Stromal cell of bone marrow (primary cell): ENCODE data around the gene CBLB.
A peak's percentile ranks its signal among the peaks of the same experiment; 100 is the strongest.

Experiments
- DNase-seq: peaks from one replicate; pipeline ENCODE4 v3.0.0-alpha.2; 2012; ENCODE audit warnings: low read depth

CBLB gene

DNA sequence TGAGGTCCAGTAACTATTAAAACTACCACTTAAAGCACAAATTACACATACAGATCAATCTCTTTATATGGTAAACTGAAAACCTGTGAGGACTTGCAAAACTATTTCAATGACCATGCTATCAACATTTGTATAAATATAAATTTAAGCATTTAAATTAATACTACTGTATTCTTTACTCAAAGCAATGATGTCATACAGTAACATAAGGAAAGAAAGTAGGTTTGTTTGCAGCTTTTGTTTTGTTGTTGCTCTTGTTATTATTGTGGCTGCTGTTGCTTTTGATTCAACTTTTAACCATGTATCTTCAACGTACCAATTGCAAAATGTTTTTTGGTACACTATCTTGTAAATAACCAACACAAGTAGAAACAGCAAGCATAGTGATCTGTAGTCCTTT lies 22.0 kb downstream of the CBLB start:
- no peak for DNase-seq

DNA sequence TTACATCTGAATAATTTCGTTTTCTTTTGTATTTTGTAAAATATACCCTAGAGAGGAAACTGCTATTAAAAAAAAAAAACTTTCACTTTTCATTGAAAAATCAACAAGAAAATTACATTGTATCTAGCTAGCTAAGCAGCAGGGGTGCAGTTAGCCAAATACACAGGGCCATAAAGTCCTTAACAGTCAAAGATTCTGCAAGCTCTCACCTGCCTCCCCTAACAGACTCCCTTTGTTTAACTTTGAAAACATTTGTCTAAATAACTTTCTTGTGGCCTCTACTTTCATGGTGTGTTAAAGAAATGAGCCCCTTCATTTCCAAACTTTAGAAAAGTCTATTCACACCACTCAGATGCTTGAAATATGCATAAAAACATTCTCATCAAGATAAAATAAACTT lies 23.3 kb downstream of the CBLB start:
- DNase-seq: no peak

DNA sequence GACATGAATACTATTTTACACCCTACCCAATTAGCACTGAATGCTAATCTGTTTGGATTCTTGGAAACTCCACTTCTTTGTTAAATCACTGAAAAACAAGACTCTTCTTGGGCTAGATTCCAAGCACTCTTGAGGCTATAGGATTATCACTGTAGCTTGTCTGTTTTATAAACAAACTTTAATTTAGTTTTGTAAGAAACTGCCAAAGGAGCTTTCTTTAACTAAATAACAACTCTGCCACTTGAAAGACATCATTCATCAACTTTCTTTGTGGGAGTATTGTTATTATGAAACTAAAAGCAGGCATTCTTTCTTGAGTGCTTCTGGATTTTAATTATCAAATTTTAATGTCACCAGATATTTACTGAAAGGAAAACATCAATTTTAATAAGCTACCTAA lies 24.1 kb downstream of the CBLB start:
- no peak for DNase-seq

DNA sequence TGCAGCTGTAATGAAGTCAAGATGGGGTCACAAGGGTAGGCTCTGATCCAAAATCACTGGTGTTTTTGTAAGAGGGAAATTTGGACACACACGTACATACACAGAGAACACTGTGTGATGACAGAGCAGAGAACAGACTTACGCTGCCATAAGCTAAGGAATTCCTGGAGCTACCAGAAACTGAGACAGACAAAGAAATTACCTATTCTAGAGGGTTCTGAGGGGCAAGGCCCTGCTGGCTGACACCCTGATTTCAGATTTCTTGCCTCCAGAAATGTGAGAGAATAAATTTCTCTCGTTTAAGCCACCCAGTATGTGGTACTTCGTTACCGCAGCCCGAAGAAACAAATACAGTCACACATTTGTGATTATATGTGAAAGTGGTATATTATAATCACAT lies 24.8 kb downstream of the CBLB start:
- no peak for DNase-seq

DNA sequence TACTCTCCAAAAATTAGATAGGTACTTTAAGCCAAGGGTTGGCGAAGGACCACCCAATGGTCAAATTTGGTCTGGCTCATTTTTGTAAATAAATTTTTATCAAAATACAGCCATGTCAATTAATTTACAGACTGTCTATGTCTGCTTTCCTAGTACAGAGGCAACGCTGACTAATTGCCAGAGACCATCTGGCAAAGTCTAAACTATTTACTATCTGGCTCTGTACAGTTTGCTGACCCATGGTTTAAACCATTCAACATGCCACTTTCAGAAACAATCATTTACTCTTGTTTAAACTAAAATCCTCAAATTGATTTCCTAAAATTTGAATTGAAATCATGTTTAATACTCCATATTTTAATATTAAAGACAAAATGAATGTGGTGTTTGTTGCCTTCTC lies 25.9 kb downstream of the CBLB start:
- DNase-seq: no peak

DNA sequence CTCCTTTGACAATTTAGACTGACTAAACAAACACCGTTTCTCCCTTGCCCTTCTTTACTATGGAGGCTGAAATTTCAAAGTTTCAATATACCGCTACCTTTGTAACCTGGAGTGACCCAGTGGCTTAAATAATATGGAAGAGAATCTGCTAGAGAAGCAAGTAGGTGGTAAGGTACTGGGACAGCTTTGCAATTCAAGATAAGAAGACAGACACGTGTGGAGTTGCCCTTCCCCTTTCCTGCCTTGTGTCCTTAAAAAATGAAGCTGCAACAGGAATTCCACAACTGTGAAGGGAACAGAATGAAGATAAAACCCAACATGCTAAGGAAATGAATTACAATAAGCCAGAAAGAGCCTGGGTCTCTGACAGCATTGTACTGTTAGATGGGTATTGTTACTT lies 26.4 kb downstream of the CBLB start:
- no peak for DNase-seq

DNA sequence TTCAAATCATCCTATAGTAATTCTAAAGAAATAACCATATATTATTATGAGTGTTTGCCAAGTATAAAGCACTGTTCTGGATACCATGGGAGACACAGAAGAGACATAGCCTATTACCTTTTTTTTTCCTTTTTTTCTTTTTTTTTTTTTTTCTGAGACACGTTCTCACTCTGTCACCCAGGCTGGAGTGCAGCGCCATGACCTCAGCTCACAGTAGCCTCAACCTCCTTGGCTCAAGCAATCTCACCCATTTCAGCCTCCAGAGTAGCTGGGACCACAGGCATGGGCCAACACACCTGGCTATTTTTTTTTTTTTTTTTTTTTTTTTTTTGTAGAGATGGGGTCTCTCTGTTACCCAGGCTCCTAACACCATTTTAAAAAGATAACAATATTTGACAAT lies 30.9 kb downstream of the CBLB start:
- DNase-seq: no peak

DNA sequence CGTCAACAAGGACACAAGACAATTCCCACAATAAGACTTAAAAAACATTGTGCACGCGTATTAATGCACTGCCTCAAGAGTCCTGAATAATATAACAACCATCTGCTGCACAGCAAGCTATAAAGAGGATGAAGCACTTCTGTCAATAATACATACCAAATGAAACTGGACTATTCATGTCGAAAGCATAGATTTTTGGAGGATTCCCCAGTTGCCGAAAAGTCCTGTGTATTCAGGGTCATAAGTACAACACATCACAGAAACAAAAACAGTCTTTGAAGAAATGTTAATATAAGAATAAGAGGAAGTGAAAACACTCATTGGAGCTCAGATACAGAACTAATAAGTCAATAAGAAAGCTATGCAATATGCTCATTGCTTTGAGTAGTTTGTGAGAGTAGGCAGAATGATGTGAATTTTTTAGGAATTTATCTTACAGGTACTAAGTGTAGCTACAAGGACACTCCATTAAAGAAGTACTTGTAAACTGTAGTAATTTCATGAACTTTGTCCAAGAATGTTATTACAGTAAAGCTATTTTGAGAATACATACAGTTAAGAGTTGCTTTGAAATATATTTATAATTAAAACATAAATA lies 31.6 kb downstream of the CBLB start:
- no peak for DNase-seq

DNA sequence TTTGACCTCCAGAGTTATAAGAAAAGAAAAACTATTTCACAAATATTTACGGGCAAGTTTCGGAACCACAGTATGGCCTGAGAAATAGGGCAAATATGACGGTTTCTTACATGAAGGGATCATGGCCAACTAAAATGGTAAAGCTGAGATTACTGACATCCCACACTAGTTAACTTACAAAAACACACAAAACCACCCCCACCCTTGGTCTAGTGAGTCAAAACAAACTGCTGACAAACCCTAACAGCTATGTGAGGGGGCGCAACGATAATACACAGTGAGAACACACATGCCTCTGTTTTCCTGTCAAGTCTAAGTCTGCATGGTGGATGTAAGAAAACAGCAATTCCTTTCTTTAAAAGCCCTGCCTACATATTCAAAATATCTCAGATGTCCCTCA lies 32.3 kb downstream of the CBLB start:
- DNase-seq: peak; percentile 73

DNA sequence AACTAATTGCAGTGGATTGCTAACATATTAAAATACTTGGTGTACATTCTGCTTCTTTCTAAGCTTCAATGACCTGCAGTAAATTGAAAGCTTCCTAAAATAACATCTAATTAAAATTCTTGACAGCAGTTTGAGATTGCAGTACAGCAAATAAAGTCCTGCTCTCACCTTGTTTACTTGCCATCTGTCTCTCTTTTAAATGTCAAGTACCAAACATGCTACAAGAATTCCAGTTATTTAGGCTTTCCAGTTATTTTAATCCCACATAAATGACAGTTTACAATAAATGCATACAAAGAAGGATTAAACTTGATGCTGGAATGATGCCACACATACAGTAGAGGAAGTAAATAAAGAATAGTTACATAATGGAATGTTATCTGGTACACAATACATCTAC lies 33.2 kb downstream of the CBLB start:
- DNase-seq: no peak

DNA sequence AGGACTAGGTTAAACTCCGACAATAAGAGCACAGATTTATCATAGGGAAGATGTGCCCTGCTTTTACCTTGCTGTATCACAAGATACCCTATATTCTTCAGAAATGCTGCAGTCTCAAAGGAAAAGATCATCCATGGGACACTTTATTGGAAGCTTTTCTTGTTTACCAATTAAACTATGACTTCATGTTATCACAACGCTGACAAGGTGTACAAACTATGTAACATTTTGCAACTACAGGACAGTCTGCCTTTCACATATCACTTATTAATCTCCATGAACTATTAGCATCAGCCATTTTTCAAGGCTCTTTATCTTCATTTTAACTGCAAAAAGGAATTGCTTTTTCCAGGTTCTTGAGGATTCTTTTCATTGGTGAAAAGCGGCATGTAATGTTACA lies 34.0 kb downstream of the CBLB start:
- no peak for DNase-seq

DNA sequence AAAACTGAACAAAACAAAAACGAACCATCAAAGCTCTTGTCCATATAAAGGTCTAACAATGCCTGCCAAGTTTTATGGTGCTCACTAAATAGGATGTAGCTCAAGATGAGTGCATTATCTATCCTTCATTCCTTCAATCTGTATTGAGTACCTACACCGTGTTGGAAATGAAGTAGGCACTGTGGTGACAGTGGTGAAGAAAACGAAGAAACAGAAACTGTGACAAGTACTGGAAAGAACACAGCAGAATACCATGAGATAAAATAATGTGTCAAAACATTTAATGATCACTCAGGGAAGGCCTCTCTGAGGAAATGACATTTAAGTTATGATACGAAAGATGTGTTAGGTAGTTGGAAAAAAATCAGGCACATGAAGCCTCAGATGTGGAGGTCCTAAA lies 36.2 kb downstream of the CBLB start:
- no peak for DNase-seq

DNA sequence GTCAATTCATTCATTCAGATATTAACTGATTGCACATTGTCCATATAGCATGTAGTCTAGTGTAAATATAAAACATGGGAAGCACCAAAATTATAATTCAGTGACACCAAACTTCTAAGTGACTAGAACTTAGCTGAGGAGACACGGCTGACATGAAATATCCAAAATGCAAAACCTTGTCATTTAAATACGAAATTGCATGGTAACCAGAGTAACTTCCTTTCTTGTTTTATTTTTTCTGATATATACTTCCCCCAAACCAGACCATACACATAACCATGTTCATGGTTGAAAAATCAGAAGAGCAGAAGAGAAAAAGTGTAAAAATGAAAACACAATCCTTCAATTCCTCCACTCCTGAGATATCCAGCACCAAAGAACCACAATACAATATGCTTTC lies 38.0 kb downstream of the CBLB start:
- DNase-seq: no peak

DNA sequence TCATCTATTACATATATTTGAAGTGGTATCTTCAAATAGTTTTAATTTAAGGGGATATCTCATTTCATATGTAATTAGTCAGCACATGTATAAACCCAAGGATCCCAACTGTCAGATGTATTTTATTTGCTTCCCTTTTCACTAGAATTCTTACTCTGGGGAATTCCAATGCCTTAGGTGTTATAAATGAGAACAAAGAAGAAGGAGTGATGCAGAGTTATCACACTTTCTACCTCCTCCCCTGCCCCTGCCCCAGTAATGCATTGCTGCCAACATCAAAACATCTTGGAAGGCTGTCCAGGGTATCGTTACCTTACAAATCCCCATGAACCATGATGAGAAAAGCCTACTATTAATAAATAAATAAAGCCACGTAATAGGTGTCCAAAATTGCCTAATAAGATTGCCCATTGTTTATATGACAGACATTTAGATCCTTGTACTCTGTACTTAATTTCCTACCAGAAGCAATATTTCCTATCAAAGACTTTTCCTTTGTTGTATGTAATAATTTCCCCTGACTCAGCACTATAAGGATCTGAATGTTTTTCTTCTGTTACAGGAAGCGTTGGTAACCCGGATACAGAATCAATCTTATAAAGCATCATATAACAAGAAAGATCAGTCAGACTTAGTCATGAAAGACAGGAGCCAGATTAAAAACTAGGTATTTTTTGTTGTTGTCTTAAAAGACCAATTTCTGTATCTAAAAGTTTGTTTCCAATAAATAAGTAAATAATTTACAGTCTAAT lies 38.8 kb downstream of the CBLB start:
- peak; percentile 59 for DNase-seq

DNA sequence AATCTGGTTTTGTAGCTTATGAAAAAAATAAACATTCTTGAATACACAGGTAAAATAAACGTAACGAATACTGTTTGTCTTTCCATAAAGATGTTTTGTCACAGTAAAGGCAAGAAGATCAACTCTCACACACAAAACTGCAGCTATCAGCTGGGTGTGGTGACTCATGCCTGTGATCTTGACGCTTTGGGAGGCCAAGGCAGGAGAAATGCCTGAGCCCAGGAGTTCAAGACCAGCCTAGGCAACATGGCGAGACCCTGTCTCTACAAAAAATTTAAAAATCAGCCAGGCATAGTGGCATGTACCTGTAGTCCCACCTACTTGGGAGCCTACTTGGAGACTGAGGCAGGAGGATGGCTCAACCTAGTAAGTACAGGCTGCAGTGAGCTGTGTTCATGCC lies 39.6 kb downstream of the CBLB start:
- DNase-seq: no peak

DNA sequence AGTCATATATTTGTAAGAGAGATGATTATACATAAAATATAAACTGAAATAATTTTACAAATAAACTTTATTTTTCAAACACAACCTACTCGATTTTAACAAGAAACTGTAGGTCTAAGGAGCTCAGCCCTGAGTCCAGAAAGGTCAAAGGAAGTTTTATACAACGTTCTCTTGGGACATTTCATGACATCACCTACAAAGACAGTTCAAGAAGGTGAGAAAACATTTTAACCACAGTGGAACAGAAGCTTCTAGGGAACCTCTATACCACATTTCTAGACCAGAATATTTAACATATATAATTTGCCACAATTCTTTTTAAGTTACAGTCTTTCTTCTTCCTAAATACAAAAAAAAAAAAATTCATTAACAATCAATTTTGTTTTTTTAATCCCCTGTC lies 40.1 kb downstream of the CBLB start:
- DNase-seq: no peak

DNA sequence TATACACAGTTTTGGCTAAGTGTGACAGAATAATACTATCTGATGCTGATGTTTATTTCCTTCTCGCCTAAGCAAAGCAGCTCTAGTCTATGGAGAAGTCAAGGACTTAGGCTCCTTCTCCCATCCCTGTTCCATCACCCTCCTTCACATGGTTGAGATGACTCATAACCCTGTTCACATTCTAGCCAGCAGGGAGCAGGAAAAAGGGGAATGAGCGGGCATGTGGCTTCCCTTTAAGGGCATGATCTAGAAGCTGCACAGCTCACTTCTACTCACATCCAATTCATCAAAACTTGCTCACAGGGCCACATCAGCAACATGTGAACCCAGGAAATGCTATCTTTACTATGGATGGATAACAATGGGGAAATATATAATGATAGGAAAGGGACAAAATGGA lies 40.9 kb downstream of the CBLB start:
- peak; percentile 82 for DNase-seq

DNA sequence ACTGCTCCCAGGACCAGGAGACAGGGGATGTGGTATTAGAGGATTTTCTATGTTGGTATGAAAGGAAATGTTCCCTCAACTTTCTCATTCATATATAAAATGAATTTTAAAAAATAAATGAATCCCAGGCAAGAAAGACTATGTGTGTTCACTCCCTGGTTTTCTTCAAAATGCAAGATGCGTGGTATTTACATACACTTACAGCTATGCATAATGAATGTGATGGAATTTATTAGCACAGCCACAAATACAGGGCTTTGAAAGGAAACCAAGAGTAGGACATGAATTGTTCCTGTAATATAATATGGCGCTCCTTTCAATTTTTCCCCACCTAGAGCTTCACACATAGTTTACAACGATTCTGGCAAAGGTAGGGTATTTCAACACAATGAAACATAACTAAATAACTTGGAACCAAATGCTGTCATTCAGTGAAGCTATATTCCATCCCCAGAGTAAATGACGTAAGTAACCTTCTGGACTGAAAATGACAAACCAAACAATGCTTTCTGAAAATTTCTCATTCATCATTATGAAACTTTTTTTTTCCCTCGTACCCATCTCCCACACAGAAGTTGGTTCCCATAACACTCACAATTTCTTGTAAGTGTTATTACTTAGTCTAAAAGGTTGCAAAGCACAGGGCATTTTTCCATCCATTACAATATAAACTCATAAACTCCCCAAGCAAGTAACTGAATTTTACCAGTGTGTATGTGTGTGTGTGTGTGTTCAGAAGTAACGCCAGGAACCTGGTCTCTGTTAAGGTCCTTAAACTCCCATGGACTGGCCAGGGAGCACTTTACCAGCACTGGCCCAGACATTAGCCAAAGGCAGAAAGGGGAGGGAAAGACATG lies 41.8 kb downstream of the CBLB start:
- DNase-seq: peak; percentile 23

DNA sequence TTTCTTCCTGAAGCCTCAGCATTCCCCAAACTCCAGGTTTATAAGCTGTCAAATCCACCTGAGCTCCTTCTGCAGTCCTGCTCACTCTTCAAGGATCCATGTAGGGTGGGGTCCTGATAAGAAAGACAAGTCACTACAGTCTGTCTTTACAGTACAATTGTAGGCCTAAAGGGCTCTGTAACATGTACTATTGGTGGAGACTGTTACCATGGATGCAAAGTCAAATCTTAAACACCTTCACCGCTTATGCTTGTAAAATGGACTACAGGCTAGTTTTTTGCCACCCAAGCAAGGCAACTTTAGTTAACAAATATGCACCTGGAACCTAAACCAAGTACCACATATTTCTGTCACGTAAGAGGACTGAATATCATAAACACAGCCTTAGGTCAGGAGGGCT lies 44.7 kb downstream of the CBLB start:
- DNase-seq: no peak

DNA sequence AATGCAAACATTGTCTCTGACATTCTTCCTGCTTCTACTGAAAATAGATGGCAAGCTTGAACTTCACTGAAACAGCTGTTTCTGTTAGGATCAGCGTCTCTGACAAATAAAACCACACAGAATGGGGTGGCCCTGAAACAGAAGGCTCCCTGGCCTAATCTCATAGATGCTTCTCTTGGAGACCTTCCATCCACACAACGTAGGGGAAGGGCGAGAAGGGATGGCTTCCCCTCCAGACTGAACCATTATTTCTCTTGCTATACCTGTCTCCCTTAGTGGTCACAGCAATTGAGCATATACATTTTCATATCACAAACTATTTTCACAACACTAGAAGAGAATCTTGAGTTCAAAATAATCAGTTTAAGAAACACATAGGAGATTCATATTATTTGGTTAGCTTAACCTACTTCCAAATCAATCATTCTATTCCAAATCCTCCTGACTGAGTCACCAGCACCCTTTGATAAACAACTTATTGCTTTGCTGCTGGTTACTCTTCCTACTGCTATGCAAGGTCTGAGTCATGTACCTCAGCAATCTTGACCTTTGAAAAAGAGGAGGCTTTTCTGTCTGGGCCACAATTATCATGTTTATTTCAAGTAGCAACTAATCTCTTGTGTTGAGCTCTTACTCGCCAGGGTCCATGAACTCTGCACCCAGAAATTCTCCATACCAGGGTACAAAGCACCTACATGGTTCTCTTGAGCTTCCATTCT lies 45.5 kb downstream of the CBLB start:
- DNase-seq: peak; percentile 83

DNA sequence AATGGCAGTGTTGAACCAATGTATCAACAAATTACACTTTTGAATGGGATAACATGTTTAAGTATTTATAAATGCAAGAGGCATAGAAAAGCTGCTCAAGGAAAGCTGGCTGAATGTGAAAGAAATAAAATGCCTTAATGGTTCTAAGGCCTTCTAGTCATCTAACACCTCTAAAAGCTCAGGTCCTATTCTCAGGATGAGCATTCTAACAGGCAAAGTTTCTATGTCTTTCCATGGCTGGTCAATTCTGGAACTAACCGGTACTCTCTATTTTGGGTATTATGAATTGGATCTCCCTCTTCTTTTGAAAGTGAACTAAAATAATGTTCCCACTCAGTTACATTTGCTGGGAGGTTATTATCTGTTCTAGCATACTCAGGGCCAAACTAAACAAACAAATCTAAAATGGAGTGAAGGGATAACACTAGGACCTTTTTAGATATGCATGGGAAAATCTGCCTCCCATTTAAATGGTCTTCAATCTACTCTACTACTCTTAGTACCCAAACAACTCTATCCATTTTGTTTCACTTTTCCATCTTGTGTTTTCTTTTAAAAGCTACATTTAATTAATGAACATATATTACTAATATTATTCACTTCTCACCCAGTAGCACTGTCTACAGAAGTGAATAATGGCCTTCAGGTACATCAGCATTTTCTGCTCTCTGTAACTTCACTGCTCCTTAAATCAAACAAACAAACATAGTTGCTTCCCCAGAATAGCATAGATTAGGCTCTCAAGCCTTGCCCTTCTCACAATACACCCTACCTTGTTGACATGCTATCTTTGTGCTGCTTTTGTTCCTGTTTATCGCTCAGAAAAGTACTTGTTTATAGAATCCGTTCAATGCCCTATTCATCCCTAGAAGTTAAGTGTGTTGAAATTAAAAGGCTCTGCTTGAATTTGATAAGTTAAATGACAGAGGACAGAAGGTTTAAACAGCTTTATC lies 46.4 kb downstream of the CBLB start:
- DNase-seq: no peak
